ENCODE data around the gene SH2D5. TPM values are rescaled to one million over a fixed set of nuclear protein-coding genes. Genes with fewer than 3 reads are reported as not detected.

SH2D5 gene
- total RNA-seq, 1 experiment from 2014 or later, result 14.0 TPM

DNA sequence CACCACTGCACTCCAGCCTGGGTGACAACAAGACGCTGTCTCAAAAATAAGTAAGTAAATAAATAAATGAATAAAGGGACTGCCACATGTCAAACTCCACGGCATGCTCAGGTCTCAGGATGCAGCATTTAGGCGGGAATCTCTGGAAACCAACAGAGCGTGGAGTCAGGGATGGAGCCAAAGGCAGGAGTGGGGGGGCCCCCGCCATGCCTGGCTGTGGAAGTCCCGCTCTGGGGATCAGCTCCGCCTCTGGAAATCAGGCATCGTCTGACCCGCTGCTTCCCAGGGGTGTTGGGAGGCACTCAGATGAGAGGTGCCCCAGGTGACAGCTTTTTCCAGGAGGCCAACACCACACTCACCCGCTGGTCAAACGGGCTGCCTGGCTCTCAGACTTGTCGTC is 34.9 kb downstream of the SH2D5 start:
- DNase-seq (ENCODE audit: unreplicated experiment), result no peak
- Mint-ChIP-seq H3K4me3 (ENCODE audit: unreplicated experiment) (no peak overlapping the region), H3K27me3 (ENCODE audit: insufficient read depth, unreplicated experiment) (no peaks in the 10 kb centered on the region), H3K27ac (ENCODE audit: low read depth, unreplicated experiment) (no peak overlapping the region), H3K4me1 (ENCODE audit: insufficient read depth, unreplicated experiment) (peaks cover 11% of the 10 kb centered on the region), H3K36me3 (ENCODE audit: insufficient read depth, unreplicated experiment) (no peaks in the 10 kb centered on the region), H3K9me3 (ENCODE audit: unreplicated experiment) (no peaks in the 10 kb centered on the region)
- TF ChIP-seq, protein P1, sequence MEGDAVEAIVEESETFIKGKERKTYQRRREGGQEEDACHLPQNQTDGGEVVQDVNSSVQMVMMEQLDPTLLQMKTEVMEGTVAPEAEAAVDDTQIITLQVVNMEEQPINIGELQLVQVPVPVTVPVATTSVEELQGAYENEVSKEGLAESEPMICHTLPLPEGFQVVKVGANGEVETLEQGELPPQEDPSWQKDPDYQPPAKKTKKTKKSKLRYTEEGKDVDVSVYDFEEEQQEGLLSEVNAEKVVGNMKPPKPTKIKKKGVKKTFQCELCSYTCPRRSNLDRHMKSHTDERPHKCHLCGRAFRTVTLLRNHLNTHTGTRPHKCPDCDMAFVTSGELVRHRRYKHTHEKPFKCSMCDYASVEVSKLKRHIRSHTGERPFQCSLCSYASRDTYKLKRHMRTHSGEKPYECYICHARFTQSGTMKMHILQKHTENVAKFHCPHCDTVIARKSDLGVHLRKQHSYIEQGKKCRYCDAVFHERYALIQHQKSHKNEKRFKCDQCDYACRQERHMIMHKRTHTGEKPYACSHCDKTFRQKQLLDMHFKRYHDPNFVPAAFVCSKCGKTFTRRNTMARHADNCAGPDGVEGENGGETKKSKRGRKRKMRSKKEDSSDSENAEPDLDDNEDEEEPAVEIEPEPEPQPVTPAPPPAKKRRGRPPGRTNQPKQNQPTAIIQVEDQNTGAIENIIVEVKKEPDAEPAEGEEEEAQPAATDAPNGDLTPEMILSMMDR (IDR thresholded peaks at IDR 0.05; ENCODE audit: unreplicated experiment), result no peak
- no TSS peak for BruUV-seq (replicated peaks)
- intact Hi-C loops (cut with micrococcal nuclease), result loop anchor here (10.0 kb wide), 2 partner anchors 147 to 667 kb away; no protein-coding TSS in a partner anchor
- ChIA-PET CTCF (interaction anchor here (0.6 to 8.3 kb wide), 18 partner anchors 9 to 497 kb away, joined by 3 to 87 read pairs (median 4); no protein-coding TSS in a partner anchor), POLR2A (interaction anchor here (1.3 to 3.2 kb wide), 5 partner anchors 37 to 497 kb away, joined by 3 to 19 read pairs (median 5); partner anchors contain the start of gene HP1BP3)

DNA sequence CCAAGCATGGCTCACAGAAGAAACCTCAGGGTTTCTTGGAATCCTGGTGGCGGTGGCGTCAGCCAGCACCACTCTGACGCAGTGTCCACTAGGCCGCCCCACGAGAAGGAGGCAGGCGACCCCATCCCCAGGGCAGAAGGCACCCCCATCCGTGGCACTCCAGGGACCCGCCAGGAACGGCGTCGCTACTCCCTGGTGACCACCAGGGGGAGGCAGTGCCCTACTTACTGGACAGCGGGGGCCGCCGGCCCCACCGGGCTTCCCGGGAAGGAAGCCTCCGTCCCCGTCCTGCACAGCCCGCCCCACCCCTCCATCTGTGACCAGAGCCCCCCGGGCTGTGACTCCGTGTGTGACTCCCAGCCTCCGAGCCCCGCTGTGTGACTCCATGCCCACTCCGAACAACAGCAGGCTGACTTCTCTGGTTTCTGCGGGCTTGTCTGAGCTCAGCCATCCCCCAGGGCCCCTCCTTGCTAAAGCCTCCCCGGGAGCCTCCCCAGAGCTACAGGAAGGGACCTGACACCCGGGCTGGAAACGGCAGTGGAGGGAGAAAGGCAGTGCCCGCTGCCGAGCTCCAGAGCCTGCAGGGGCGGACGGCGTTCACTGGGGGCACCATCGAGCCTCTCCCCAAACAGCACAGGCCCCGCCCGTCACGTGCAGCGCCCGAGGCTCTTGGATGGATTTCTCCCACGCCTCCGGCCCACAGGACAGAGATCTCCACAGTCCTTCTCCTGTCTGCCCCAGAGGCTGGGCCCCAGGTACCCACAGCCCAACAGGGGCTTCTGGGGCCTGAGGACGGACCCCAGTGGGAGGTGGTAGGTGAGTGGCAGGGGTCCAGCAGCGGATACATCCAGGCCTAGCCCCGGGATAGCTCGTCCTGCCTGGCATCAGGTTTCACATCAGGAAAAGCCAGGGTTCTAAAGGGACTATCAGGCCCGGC is 35.8 kb downstream of the SH2D5 start:
- Mint-ChIP-seq H3K27ac (ENCODE audit: low read depth, unreplicated experiment) (peak overlapping the region; percentile 76), H3K27me3 (ENCODE audit: insufficient read depth, unreplicated experiment) (no peaks in the 10 kb centered on the region), H3K36me3 (ENCODE audit: insufficient read depth, unreplicated experiment) (no peaks in the 10 kb centered on the region), H3K4me1 (ENCODE audit: insufficient read depth, unreplicated experiment) (peaks cover 11% of the 10 kb centered on the region), H3K9me3 (ENCODE audit: unreplicated experiment) (no peaks in the 10 kb centered on the region), H3K4me3 (ENCODE audit: unreplicated experiment) (peak overlapping the region; percentile 82)
- BruUV-seq (replicated peaks), result no TSS peak
- POLR2A ChIA-PET, result interaction anchor here (0.6 to 3.2 kb wide), 9 partner anchors 37 to 1743 kb away, joined by 3 to 19 read pairs (median 3); partner anchors contain the start of genes HP1BP3 and SH2D5
- TF ChIP-seq, protein P1 (IDR thresholded peaks at IDR 0.05; ENCODE audit: unreplicated experiment), result peak; percentile 94
- CTCF ChIA-PET, result interaction anchor here (0.6 to 8.3 kb wide), 46 partner anchors 8 to 1664 kb away, joined by 3 to 87 read pairs (median 4); partner anchors contain the start of gene SH2D5
- peak; percentile 86 for DNase-seq (ENCODE audit: unreplicated experiment)
- intact Hi-C loops (cut with micrococcal nuclease), result loop anchor here (1.0 to 10.0 kb wide), 4 partner anchors 37 to 668 kb away; no protein-coding TSS in a partner anchor

DNA sequence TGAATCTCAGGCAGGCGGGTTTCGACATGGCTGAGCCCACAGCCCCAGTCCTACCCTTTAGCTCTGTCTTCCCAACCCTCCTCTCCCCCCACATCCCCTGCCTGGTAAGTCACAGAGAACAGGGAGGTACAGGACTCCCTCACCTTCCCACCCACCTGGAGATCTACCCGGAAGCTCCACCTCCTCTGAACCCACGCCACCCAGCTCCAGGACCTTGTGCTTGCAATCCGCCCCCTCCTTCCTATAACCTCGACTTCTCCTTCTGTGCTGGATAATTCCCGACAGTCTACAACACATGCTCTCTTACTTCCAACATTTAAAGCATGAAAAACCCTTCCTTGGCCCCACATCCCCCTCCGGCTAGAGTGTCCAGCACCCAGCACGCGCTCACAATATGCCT is 37.0 kb downstream of the SH2D5 start:
- intact Hi-C loops (cut with micrococcal nuclease), result loop anchor here (10.0 kb wide), 2 partner anchors 149 to 669 kb away; no protein-coding TSS in a partner anchor
- CTCF ChIA-PET, result interaction anchor here (0.7 to 8.3 kb wide), 7 partner anchors 13 to 505 kb away, joined by 3 to 87 read pairs (median 5); no protein-coding TSS in a partner anchor
- Mint-ChIP-seq H3K27ac (ENCODE audit: low read depth, unreplicated experiment) (no peak overlapping the region), H3K27me3 (ENCODE audit: insufficient read depth, unreplicated experiment) (no peaks in the 10 kb centered on the region), H3K4me3 (ENCODE audit: unreplicated experiment) (no peak overlapping the region), H3K9me3 (ENCODE audit: unreplicated experiment) (no peaks in the 10 kb centered on the region), H3K4me1 (ENCODE audit: insufficient read depth, unreplicated experiment) (peaks cover 11% of the 10 kb centered on the region), H3K36me3 (ENCODE audit: insufficient read depth, unreplicated experiment) (no peaks in the 10 kb centered on the region)
- TF ChIP-seq, protein P1 (IDR thresholded peaks at IDR 0.05; ENCODE audit: unreplicated experiment), result no peak
- POLR2A ChIA-PET, result interaction anchor here (1.0 kb wide), 2 partner anchors 37 to 500 kb away, joined by 3 read pairs; partner anchors contain the start of gene SH2D5
- DNase-seq (ENCODE audit: unreplicated experiment), result no peak
- BruUV-seq (replicated peaks), result no TSS peak

DNA sequence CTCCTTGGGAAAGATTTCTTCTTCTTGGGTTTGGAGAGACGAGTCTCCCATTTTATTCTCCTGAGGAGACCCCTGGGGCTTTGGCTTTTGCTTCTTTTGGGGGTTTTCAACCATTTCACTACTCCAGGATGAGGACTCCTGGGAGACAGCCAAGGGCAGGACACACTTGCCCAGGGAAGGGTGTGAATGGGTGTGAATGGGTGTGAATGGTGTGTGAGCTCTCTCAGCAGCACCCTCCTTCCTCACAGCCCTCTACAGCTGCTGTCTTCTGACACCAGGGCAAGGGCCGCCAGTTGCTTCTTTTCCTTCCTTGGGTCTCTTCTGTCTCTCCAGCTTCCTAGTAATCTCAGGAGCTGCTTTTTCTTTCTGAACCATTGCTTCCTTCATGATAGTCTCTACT is 38.9 kb downstream of the SH2D5 start:
- TF ChIP-seq, protein P1 (IDR thresholded peaks at IDR 0.05; ENCODE audit: unreplicated experiment), result no peak
- DNase-seq (ENCODE audit: unreplicated experiment), result no peak
- Mint-ChIP-seq H3K9me3 (ENCODE audit: unreplicated experiment) (no peaks in the 10 kb centered on the region), H3K27ac (ENCODE audit: low read depth, unreplicated experiment) (no peak overlapping the region), H3K4me3 (ENCODE audit: unreplicated experiment) (no peak overlapping the region), H3K4me1 (ENCODE audit: insufficient read depth, unreplicated experiment) (peaks cover 9% of the 10 kb centered on the region), H3K27me3 (ENCODE audit: insufficient read depth, unreplicated experiment) (no peaks in the 10 kb centered on the region), H3K36me3 (ENCODE audit: insufficient read depth, unreplicated experiment) (no peaks in the 10 kb centered on the region)
- ChIA-PET CTCF (interaction anchor here (8.3 kb wide), 1 partner anchor 501 kb away, joined by 87 read pairs; no protein-coding TSS in a partner anchor), POLR2A (no interaction called here)
- BruUV-seq (replicated peaks), result no TSS peak
- intact Hi-C loops (cut with micrococcal nuclease), result loop anchor here (10.0 kb wide), 2 partner anchors 151 to 671 kb away; no protein-coding TSS in a partner anchor

Measured in MCF 10A (cell line).